Keratinocyte (primary cell): ENCODE data around the gene ABCD1. TPM values are rescaled to one million over a fixed set of nuclear protein-coding genes. Genes with fewer than 3 reads are reported as not detected.

Experiments
- DNase-seq: peaks from one replicate; pipeline ENCODE4 v3.0.0-alpha.2; 2011; ENCODE audit warnings: low read depth, missing footprints, low spot score
- FAIRE-seq: peaks from 2 replicates; lab custom pipeline; 2011; peaks lifted over from hg19 to GRCh38; lab: Jason Lieb, UNC
- H2AFZ ChIP-seq: 2 replicates; pipeline ENCODE4 v1.6.0; 2012; ENCODE audit warnings: low read length, control low read depth, inconsistent platforms; ENCODE audit not compliant: control insufficient read depth
- H3K27ac ChIP-seq: 2 replicates; pipeline ENCODE4 v1.5.1; 2011; ENCODE audit warnings: low read length; ENCODE audit not compliant: control insufficient read depth, insufficient read depth
- H3K27me3 ChIP-seq: 3 replicates; pipeline ENCODE4 v1.6.0; 2011; ENCODE audit warnings: low read length; ENCODE audit not compliant: control insufficient read depth, insufficient read depth; ENCODE audit errors: extremely low read depth
- H3K36me3 ChIP-seq, 2 experiments: 2 replicates in 1 of 2; 3 replicates in 1 of 2; pipeline ENCODE4 v1.5.1; 2011; ENCODE audit warnings: low read length in 2 of 2, mild to moderate bottlenecking in 1 of 2; ENCODE audit not compliant: control insufficient read depth in 2 of 2, insufficient read depth in 2 of 2; ENCODE audit errors: extremely low read depth in 1 of 2
- H3K4me1 ChIP-seq: 3 replicates; pipeline ENCODE4 v1.5.1; 2011; ENCODE audit warnings: low read length; ENCODE audit not compliant: control insufficient read depth, insufficient read depth; ENCODE audit errors: extremely low read depth
- H3K4me2 ChIP-seq: 3 replicates; pipeline ENCODE4 v1.6.0; 2011; ENCODE audit warnings: low read depth, low read length; ENCODE audit not compliant: control insufficient read depth, insufficient read depth; ENCODE audit errors: extremely low read depth
- H3K4me3 ChIP-seq, 3 experiments: fragments of 200-600 bp in 1 of 3; sonication (generic) in 1 of 3; 2 replicates in 2 of 3; 3 replicates in 1 of 3; pipeline ENCODE4 v1.5.1; 2011 to 2016; ENCODE audit warnings: low read length in 3 of 3, mild to moderate bottlenecking in 3 of 3, control low read depth in 2 of 3, inconsistent platforms in 1 of 3, low read depth in 1 of 3, mixed read lengths in 1 of 3, mixed run types in 1 of 3, moderate library complexity in 1 of 3; ENCODE audit not compliant: control insufficient read depth in 2 of 3, insufficient read depth in 2 of 3; ENCODE audit errors: extremely low read depth in 1 of 3
- H3K79me2 ChIP-seq: 2 replicates; pipeline ENCODE4 v1.6.0; 2012; ENCODE audit warnings: low read length; ENCODE audit not compliant: control insufficient read depth, insufficient read depth
- H3K9ac ChIP-seq: 3 replicates; pipeline ENCODE4 v1.6.0; 2011; ENCODE audit warnings: low read length; ENCODE audit not compliant: control insufficient read depth, insufficient read depth; ENCODE audit errors: extremely low read depth
- H3K9me1 ChIP-seq: 3 replicates; pipeline ENCODE4 v1.6.0; 2011; ENCODE audit warnings: low read length; ENCODE audit not compliant: control insufficient read depth, insufficient read depth; ENCODE audit errors: extremely low read depth
- H3K9me3 ChIP-seq: 2 replicates; pipeline ENCODE4 v1.5.1; 2012; ENCODE audit warnings: low read depth, low read length; ENCODE audit not compliant: control insufficient read depth
- H4K20me1 ChIP-seq: 3 replicates; pipeline ENCODE4 v1.6.0; 2011; ENCODE audit warnings: low read length; ENCODE audit not compliant: control insufficient read depth, insufficient read depth; ENCODE audit errors: extremely low read depth
- EZH2 ChIP-seq: IDR thresholded peaks from one replicate; pipeline ENCODE4 v1.6.1; 2012; ENCODE audit warnings: inconsistent platforms, mild to moderate bottlenecking, low read length, moderate library complexity
- dilution Hi-C: fragments of 300-500 bp; cut with MboI; formaldehyde crosslinking; loops from one replicate; pipeline ENCODE4 v1.7.0; 2020; ENCODE audit warnings: low sequenced_read_pairs; ENCODE audit not compliant: extremely low pct_ligation_motif_present
- polyA plus RNA-seq, 5 experiments: library from polyadenylated mRNA; depleted of rRNA in 3 of 5; stranded (reverse) in 3 of 5; stranded (forward) in 1 of 5; unstranded in 1 of 5; fragments of >200 nt; gene quantifications; 1 replicate in 1 of 5; 2 replicates in 3 of 5; 3 replicates in 1 of 5; pipeline versions ENCODE4 v1.2.1 to v1.2.3, GENCODE V29; 2011 to 2012; ENCODE audit warnings: missing spikeins in 2 of 5, low read depth in 1 of 5, low replicate concordance in 1 of 5
- TF ChIP-seq, protein P1 (sequence below), 3 experiments: IDR thresholded peaks in 1 of 3; conservative IDR thresholded peaks in 1 of 3; optimal IDR thresholded peaks in 1 of 3; 2 replicates in 2 of 3; 3 replicates in 1 of 3; pipeline versions ENCODE3 to v1.5.1; 2011; ENCODE audit warnings: low read length in 3 of 3, mild to moderate bottlenecking in 3 of 3, moderate library complexity in 2 of 3, control low read depth in 1 of 3, inconsistent platforms in 1 of 3; ENCODE audit not compliant: insufficient read depth in 2 of 3; ENCODE audit errors: extremely low read depth in 1 of 3

ABCD1 gene
- polyA plus RNA-seq, 1 donor (not counting 4 experiments of a cell fraction or from before 2014, with no cell fraction given) = 0.81 TPM

DNA sequence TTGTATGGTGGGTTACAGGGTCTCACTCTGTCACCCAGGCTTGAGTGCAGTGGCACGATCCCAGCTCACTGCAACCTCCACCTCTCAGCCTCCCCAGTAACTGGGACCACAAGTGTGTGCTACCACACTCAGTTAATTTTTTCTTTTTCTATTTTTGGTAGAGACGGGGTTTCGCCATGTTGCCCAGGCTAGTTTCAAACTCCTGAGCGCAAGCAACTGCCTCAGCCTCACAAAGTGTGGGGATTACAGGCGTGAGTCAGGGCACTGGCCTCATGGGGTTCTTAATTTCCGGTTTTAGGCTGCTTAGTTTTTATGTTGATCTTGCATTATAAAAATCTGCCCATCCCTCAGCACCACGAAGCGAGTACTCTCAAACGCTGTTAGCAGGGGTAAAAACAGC lies 7.2 kb upstream of the ABCD1 start:
- DNase-seq (no peak), FAIRE-seq (no peak)
- Histone ChIP-seq H3K27ac (no peak overlapping the region), H3K27me3 (no peaks in the 10 kb centered on the region), H3K9ac (no peak overlapping the region), H3K9me1 (no peaks in the 10 kb centered on the region), H3K79me2 (peaks cover 27% of the 10 kb centered on the region), H4K20me1 (peaks cover 2% of the 10 kb centered on the region), H3K4me2 (no peak overlapping the region), H3K4me1 (peaks cover 26% of the 10 kb centered on the region), H2AFZ (no peak overlapping the region), H3K9me3 (no peaks in the 10 kb centered on the region), H3K36me3 (peaks cover 7 to 14% of the 10 kb centered on the region in 2 experiments), H3K4me3 (no peak overlapping the region)
- no peak for TF ChIP-seq EZH2
- TF ChIP-seq, protein P1, sequence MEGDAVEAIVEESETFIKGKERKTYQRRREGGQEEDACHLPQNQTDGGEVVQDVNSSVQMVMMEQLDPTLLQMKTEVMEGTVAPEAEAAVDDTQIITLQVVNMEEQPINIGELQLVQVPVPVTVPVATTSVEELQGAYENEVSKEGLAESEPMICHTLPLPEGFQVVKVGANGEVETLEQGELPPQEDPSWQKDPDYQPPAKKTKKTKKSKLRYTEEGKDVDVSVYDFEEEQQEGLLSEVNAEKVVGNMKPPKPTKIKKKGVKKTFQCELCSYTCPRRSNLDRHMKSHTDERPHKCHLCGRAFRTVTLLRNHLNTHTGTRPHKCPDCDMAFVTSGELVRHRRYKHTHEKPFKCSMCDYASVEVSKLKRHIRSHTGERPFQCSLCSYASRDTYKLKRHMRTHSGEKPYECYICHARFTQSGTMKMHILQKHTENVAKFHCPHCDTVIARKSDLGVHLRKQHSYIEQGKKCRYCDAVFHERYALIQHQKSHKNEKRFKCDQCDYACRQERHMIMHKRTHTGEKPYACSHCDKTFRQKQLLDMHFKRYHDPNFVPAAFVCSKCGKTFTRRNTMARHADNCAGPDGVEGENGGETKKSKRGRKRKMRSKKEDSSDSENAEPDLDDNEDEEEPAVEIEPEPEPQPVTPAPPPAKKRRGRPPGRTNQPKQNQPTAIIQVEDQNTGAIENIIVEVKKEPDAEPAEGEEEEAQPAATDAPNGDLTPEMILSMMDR (optimal IDR thresholded peaks at IDR 0.05 in 1 of 3, IDR thresholded peaks at IDR 0.05 in 1 of 3, conservative IDR thresholded peaks at IDR 0.05 in 1 of 3; ENCODE audit: extremely low read depth in 1 of 3, insufficient read depth in 2 of 3, low read length in 3 of 3) = no peak
- dilution Hi-C loops = no loop called here

DNA sequence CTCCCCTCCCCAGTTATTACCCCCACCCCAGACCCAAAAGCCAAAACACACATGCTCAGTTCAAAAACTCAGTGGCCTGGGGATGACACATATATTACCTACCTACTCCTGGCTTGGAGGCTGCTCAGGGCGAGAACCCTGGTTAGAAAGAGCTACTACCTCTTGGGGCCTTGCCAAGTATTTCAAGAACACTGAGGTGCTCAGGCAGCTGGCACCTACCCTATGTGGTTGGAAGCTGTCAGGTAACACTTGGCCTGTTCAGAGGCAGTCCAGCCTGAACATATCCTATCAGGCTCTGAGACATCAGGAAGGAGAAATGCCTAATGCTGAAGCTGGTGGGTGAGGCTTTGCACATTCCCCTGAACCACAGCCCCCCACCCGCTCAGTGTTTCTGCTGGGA lies 5.4 kb upstream of the ABCD1 start:
- Histone ChIP-seq H3K4me2 (no peak overlapping the region), H3K27ac (no peak overlapping the region), H3K27me3 (no peaks in the 10 kb centered on the region), H3K79me2 (peaks cover 33% of the 10 kb centered on the region), H3K9me3 (no peaks in the 10 kb centered on the region), H3K4me3 (no peak overlapping the region), H2AFZ (no peak overlapping the region), H3K9me1 (no peaks in the 10 kb centered on the region), H3K36me3 (peaks cover 7 to 13% of the 10 kb centered on the region in 2 experiments), H3K4me1 (peaks cover 27% of the 10 kb centered on the region), H3K9ac (no peak overlapping the region), H4K20me1 (peaks cover 2% of the 10 kb centered on the region)
- no peak for DNase-seq
- no peak for TF ChIP-seq EZH2
- TF ChIP-seq, protein P1 (optimal IDR thresholded peaks at IDR 0.05 in 1 of 3, IDR thresholded peaks at IDR 0.05 in 1 of 3, conservative IDR thresholded peaks at IDR 0.05 in 1 of 3; ENCODE audit: extremely low read depth in 1 of 3, insufficient read depth in 2 of 3, low read length in 3 of 3) = no peak
- dilution Hi-C loops = no loop called here
- peak; percentile 52 for FAIRE-seq
